ENCODE results near the gene PREB.

DNA sequence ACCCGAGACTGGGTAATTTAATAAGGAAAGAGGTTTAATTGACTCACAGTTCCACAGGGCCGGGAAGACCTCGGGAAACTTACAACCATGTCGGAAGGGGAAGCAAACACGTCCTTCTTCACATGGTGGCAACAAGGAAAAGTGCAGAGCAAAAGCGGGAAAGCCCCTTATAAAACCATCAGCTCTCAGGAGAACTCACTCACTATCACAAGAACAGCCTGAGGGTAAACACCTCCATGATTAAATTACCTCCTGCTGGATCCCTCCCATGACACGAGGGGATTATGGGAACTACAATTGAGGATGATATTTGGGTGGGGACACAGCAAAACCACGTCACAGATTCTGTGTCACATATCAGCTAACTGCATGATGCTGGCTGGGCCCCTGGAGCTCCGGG is 25.8 kb upstream of the PREB start:
- no peak for TF ChIP-seq YY1 (IDR thresholded peaks at IDR 0.05; ENCODE audit: insufficient read depth, insufficient read length)
- no peak for TF ChIP-seq ZNF274 (IDR thresholded peaks at IDR 0.05; ENCODE audit: low read depth, low read length)
- no peak for TF ChIP-seq SUZ12 (IDR thresholded peaks at IDR 0.05; ENCODE audit: extremely low read depth, insufficient read depth, insufficient read length)
